CD4-positive, alpha-beta T cell treated with Interleukin-21 for 1 hour (primary cell): ENCODE results near the gene VIPR2.
"Not testable (repeated sequence)": the region's sequence is repeated elsewhere in the genome, so short reads cannot be mapped to it uniquely, and the experiment has no call there.

Source experiments
- DNase-seq: peaks from one replicate; pipeline ENCODE4 v3.0.0-alpha.2; 2020

The VIPR2 gene, protein sequence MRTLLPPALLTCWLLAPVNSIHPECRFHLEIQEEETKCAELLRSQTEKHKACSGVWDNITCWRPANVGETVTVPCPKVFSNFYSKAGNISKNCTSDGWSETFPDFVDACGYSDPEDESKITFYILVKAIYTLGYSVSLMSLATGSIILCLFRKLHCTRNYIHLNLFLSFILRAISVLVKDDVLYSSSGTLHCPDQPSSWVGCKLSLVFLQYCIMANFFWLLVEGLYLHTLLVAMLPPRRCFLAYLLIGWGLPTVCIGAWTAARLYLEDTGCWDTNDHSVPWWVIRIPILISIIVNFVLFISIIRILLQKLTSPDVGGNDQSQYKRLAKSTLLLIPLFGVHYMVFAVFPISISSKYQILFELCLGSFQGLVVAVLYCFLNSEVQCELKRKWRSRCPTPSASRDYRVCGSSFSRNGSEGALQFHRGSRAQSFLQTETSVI

DNA sequence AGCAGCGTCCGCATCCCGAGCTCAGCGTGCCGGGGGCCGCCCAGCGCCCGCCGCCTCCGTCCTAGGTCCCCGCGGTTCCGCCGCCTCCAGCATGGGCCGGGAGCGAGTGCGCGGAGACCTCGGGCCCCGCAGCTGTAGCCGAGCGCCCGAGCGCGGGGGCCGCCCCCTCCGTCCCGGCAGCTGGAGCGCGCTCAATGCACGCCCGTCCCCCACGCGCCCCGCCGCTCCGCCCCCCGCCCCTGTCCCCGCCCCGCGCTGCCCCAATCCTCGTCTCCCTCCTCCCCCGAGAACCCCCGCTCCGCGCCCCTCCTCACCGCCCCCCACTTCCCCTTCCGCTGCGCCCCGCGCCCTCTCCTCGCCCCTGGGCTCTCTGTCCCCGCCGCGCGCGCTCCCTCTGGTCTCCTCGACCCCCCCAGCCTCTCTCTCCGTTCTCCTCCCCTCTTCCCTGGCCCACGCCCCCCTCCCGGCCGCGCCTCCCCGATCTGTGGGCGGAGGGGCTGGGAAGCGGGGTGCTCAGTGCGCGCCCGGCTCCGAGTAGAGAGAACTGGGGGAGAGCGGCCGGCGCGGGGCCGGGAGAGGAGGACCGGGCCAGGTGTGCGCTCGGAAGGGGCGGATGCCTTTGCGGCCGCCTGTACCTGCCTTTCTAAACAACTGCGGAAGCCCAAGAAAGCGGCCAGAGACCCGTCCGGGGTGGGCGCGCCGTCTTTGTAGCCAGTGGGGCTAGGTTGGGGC is at the start of gene VIPR2:
TSS of gene VIPR2 (minus strand) at position 110 of the 732 bp plus-strand sequence. CDS start at position 14, 96 bp downstream.
- DNase-seq = peak; percentile 20

DNA sequence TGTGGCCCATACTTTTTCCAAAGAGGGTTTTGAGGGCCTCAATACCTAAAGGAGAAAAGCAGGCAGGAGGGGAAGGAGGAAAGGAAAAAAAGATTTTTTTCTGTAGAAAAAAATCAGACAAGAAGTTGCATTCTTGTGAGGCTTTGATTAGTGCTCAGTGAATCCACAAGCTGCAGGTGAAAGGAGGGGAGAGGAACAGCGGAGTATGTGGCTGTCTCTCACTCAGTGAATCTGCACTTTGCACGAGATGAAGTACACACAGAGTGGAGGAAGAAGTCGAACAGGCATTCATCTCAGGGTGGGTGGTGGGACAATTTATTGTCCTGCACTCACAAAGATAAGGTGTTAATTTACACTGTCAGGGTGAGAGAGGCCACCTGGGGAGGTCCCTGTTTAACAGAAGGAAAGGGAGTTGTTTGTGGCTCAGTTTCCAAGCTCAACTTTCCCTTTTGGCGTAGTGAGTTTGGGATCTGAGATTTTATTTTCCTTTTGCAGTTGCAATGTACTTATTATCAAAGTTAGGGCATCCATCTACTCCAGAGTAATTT is 49.0 kb upstream of the VIPR2 start:
- no peak for DNase-seq

DNA sequence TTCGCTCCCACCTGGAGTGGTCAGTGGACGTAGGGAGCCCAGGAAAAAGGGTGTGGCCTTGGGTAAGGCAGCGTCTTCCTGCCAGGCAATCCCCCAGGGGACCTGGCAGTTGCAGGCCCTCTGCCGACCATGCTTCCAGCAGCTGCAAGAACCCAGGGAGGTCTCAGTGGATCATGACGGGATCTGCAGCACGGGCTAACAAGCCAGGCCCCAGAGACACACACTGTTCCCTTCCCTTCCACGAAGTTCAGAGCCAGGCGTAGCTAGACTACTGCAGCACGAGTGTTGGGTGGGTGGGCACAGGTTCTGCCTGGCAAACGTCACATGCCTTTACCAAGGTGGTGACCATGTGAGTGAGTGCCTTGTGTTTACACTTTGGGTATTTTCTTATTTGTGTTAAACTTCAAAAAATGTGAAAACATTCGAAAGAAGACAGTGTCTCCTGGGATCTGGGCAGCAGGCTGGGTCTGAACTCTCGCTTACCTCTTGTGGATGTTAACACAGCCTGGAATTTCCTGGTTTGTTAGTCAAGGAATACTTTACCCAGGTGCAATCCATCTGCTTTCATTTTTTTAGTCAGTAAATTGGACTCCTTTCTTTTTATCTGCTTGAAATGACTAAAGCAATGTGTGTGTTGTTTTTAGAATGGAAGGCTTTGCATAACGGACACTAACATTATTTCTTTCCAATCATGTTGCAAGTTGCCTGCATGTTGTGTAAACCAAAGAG is 48.2 kb upstream of the VIPR2 start:
- no peak for DNase-seq

DNA sequence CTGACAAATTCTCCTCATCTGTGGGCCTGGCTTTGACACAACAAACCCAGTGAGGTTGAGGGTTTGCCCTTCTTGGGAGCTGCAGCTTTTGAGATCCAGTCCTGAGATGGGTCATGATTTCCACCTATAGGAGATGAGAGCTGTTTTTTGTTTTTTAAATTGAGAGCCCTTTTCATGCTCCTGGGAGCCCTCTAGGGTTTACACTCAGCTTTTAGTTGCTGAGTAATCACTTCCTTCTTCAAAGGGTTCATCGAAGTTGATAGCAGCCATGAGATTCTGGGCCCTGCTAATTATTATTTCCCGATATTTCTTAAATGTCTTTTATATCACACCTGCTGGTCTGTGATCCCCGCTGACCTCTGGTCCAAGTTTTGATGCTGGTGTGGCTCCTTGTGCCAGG is 47.3 kb upstream of the VIPR2 start:
- no peak for DNase-seq

DNA sequence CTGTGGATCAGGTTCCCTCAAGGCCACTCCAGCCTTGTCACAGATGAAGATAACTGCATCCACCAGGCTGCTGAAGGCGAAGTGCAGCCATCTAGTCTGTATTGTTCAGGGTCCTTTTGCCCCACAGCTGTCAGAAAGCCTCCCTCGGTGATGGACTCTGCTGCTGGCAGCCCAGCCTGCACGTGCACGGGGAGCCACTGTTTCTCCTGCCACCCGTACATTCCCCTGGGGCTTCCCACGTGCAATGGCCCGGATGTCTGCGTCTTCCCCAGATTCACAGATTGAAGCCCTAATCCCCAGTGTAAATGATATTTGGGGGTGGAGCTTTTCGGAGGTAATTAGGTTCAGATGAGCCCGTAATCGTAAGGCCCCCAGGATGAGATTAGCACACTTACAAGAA is 46.6 kb upstream of the VIPR2 start:
- DNase-seq = no peak

DNA sequence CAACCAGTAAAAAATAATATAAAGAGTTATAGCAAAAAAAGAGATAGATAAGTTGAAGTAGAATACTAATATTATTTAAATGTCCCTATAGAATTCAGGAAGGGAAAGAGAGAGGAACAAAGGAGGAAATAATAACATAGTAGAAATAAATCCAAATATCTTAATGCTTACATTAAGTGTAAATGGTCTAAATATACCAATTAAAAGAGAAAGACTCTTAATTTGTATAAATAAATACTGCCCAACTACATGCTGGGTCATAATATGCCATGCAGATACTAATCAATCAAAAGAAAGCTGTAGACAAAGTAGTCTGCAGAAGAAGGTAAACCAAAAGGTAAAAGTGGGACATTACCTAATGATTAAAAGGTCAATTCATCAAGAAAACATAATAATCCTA is 43.3 kb upstream of the VIPR2 start:
- no peak for DNase-seq

DNA sequence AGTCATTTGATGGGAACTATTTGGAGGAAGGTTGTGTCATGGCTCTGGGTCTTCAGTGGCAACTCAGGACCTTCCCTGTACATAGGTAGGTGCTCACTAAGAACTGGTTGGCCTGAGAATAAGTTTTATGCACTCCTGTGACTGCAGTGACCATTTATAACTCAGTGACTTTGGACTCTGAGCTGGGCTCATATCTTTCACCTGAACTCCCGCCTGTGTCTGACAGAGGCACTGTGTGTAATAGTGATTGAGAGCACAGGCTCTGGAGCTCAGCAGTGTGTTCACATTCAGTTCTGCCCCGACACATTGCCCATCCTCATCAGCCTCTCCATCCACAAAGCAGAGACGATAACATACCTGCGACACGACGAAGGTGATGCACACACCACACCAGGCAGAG is 34.6 kb upstream of the VIPR2 start:
- no peak for DNase-seq

DNA sequence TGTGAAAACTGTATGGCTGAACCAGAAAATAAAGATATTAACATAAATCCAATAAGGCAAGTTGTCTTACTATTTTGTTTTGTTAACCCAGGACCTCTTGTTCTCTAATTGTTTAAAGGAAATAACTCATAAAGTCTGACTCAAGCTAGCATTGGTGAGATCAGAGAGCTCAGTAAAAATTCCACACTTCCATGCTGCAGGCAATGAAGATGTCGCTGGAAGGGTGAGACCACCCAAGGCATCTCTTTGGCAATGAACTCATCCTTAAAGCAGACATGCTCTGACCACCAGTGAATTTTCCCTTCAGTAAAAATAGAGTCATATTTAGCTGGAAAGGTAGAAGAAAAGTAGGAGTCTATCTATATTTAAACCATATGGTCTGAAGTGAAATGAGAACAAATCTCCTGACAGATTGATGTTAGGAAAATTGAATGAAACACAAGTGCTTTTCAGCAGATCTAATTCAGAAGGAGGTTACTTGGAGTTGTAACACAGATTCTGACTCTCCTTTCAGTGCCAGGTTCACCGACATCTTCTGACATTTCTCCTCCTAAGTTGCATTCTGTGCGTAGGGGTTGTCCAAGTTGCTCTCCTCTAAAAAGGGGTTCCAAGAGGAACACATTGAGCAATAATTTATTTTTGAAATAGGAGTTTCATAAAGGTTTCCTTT is 32.8 kb upstream of the VIPR2 start:
- DNase-seq = no peak

DNA sequence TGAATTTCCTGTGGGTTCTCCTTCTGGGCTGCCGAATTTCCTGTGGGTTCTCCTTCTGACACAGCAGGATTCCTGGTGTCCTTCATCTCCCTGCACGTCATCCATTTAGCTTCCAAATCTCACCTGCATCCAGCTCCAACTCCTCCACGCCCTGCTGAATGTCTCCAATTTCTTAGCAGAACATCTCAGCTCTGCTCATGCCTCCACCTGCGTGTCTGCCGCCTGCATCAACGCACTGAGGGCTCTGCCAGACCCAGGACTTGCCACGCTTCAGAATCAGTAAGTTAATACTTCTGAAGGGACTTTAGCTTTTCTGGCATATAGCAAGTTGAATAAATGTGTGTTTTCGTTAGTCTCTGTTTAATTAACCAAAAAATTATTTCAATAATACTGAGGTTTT is 31.1 kb upstream of the VIPR2 start:
- peak; percentile 39 for DNase-seq

DNA sequence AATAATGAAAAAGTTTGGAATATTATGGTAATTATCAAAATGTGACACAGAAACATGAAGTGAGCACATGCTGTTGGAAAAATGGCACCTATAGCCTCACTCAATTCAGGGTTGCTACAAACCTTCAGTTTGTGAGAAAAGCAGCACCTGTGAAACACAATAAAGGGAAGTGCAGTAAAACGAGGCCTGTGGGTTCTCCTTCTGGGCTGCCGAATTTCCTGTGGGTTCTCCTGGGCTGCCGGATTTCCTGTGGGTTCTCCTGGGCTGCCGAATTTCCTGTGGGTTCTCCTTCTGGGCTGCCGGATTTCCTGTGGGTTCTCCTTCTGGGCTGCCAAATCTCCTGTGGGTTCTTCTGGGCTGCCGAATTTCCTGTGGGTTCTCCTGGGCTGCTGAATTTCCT is 30.4 kb upstream of the VIPR2 start:
- DNase-seq = peak; percentile 39

DNA sequence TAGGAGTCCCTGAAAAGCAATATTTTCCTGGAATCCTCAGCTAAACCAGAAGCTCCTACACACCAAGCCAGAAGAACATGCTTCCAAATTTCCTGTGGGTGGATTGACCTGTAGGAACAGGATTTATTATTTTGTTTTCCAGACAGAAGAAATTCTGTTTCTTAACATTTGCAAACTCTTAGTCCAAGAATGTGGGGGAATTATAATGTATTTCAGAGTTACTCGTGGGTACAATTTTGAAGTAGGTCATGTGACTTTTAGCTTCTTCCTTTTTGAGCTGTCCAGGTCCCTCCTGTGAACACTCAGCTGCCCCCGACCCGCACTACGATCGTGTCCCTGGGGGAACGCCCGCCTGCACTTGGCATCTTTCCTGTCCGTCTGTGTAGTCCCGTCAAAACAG is 27.7 kb upstream of the VIPR2 start:
- DNase-seq = no peak

DNA sequence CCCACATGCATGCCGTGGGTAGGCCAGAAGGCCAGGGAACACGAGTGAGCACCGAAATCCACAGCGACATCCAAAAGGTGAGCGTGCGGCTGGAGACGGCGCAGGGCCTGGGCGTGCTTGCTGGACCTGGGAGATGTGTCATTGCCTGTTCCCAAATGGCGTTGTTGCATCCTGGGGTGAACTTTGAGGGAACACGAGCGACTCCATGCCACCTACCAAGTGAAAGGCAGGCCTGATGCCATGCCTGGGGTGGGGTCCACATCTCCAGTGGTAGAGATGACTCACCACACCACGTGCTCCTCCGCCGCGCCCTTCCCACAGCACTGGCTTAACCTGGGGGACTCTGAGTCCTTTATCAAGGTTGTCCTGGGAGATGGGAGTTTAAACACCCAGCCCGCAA is 24.7 kb upstream of the VIPR2 start:
- DNase-seq = no peak

DNA sequence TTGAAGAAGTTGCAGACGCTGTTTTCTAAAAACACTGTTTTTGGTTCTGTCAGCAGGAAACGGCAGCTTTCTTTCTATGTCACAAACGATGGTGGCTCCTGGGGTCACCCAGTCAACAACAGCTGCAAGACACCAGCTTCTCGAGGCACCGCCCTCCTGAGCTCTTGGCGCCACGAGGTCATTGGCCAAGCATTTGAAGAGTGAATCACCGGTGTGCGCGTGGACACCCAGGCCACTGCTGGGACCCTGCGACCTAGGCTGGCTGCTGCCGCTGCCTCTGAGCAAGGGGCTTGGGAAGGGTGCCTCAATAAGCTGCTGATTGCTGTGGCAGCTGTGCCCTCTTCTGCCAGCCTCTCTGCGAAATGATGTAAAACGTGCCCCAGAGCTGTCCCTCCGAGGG is 22.5 kb upstream of the VIPR2 start:
- no peak for DNase-seq

DNA sequence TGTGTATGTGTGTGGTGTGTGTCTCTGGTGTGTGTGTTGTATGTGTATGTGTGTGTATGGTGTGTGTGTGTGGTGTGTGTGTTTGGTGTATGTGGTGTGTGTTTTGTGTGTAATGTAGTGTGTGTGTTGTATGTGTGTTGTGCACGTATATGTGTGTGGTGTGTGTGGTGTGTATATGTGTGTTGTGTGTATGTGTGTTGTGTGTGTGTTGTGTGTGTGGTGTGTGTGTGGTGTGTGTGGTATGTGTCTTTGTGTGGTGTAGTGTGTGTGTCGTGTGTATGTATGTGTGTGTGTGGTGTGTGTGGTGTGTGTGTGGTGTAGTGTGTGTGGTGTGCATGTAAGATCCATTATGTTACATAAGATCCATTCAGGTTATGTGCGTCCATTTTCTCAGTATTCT is 21.9 kb upstream of the VIPR2 start:
- no peak for DNase-seq

DNA sequence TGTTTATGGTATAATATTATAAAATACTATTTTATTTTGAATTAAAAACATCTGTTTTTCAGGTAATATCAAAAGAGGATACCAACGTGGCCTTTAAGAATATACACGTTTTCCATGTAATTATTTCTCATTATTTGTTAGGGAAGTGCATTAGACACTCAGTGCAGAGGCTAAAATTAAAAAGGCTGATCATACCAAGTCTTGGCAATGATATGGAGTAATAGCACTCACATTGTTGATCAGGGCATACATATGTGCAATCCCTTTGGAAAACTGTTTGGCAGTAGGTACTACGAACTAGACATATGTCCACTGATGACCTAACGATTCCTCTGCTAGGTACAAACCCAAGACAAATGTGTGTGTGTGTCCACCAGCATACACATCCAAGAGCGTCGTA is 20.7 kb upstream of the VIPR2 start:
- no peak for DNase-seq

DNA sequence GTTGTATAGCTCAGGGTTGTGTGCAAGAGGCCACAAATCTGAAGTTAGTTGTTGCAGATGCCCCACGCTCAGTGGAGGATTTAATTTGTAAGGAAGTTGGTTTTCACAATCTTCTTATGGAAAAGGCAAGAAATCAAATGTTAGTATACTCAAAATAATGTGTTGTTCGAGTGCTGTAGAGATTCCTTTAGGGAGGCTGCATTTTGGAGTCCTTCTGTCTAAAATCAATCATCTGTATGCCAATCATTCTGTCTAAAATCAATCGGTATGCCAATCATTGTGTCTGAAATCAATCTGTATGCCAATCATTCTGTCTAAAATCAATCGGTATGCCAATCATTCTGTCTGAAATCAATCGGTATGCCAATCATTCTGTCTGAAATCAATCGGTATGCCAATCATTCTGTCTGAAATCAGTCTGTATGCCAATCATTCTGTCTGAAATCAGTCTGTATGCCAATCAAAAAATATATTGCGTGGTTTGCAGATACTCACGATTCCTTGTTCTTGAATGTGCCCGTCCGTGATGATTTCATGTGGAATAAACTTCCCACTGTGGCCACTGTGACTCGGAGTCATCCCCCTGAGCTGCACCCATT is 19.1 kb upstream of the VIPR2 start:
- DNase-seq = not testable (repeated sequence)

DNA sequence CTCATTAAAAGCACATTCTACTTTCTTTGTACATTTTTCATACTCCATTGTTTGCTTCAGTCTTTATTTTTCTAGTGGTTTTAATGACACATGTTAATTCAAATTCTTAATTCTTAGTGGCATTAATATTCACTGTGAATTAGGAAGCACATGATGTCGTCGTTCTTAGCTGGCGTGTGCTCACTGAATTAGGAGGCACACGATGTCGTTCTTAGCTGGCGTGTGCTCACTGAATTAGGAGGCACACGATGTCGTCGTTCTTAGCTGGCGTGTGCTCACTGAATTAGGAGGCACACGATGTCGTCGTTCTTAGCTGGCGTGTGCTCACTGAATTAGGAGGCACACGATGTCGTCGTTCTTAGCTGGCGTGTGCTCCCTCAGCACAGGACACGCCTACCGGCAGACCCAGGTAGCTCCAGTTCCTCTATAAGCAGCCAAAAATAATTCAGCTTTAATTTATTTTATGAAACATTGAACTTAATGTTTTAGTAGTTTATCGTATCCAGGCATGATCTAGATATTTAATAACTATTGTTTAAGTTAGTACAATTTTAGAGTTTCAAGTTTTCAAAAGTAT is 17.5 kb upstream of the VIPR2 start:
- DNase-seq = not testable (repeated sequence)

DNA sequence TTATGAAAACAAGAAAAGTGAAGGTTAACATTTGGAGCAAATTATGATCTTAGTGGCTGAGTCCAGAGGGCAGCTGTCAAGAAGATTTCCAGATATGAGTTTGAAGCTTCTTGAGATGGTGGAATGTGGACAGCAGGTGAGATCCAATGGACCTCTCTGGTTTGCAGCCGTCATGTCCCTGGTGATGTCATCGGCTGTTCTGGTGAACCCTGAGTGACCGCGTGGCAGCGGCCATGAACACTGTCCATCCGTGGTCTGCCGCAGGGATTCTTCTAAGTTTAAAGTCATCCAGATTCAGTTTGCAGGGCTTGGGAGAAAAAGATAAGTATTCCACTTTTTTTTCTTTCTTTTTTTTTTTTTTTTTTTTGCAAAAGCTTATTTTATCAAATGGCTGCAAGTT is 15.8 kb upstream of the VIPR2 start:
- no peak for DNase-seq

DNA sequence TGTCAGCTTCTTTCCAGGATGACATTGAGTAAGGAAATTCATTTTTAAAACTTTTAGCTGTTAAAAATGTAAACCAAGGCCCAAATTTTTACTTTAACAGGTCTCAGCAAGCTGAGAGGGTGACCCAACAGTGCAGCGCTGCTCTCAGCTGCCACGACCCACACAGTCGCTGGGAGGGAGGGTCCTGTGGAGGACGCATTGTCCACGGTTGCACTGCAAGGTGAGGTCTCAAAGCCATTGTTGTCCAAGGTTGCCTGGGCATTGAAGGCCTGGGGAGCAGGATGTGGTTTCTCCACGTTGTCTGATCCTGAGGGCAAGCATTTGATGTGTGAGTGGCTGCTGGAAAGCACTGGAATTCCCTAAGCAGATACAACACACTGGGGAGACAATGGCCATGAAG is 15.1 kb upstream of the VIPR2 start:
- DNase-seq = no peak

DNA sequence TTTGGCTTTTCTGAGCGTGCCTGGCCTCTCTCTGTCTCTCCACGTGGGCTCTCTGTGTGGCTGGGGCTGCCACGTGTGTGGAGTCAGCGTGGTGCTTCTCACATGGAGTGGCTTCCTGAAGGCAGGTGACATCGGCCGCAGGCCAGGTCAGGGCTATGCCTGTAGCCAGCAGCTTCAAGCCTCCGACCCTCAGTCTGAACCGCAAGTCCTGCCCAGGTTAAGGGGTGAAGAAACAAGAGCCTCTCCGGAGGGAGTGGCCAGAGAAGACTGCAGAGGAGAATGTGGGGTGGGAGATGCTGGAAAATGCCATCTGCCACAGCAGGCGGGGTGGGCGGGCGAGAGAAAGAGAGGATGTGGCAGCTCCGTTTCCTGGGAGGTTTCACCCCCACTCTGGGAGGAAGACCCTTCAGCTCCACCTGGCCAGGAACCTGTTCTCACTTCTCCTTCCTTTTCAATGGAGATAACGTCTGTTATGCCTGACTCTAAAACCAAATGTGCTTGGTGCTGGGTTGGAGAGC is 14.3 kb upstream of the VIPR2 start:
- no peak for DNase-seq

DNA sequence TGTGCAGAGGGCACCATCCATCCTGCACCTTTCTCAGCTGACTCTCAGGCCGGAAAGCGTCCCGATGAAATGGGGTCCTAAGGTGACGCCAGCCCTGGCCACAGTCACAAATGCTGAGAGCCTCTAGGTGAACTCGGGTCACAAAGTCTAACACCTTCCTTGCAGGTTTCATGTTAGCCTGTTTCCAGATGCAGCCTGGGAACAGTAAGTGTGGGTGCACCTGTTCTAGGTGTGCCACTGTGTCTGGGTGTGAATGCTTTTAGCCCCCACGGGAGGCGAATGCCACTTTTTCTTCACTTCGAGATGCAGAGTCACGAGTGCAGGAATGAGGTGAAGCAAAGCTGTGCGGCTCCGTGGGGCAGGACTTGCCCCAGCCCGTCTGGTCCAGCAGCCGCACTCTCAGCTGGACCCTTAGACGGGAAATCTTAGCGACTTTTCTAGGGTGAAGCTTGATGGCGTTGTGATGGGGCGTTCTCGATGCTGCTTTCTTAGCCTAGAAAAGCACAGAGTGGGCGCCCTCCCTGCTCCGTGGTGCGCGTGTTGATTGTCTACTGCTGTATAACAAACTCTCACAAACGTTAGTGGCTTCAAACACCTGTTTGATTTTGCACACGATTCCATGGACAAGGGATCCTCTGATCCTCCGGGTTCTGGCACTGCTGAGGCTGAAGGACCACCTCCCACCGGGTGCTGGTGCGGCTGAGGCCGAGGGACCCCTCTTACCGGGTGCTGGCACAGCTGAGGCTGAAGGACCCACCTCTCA is 13.6 kb upstream of the VIPR2 start:
- DNase-seq = no peak
